Parathyroid adenoma (tissue), 2 donors: ENCODE measurements around the gene TNFRSF14.

ENCODE experiments used
- H2AFZ ChIP-seq: fragments of 300-600 bp; sonication (generic); one replicate; pipeline ENCODE4 v1.7.0; 2017; ENCODE audit warnings: antibody characterized with exemption, mild to moderate bottlenecking
- H3K27ac ChIP-seq: fragments of 300-600 bp; sonication (generic); one replicate; pipeline ENCODE4 v1.7.0; 2017
- H3K27me3 ChIP-seq: fragments of 300-600 bp; sonication (generic); one replicate; pipeline ENCODE4 v1.7.0; 2017; ENCODE audit warnings: low read length; ENCODE audit not compliant: control insufficient read depth, insufficient read depth
- H3K36me3 ChIP-seq: fragments of 300-600 bp; sonication (generic); one replicate; pipeline ENCODE4 v1.7.0; 2017; ENCODE audit warnings: low read length; ENCODE audit not compliant: control insufficient read depth, insufficient read depth
- H3K4me1 ChIP-seq: fragments of 300-600 bp; sonication (generic); one replicate; pipeline ENCODE4 v1.7.0; 2017; ENCODE audit warnings: control low read depth
- H3K4me2 ChIP-seq: fragments of 300-600 bp; sonication (generic); one replicate; pipeline ENCODE4 v1.7.0; 2017; ENCODE audit warnings: low read length
- H3K4me3 ChIP-seq: fragments of 300-600 bp; sonication (generic); one replicate; pipeline ENCODE4 v1.7.0; 2017; ENCODE audit warnings: low read depth, low read length
- H3K79me2 ChIP-seq: fragments of 300-600 bp; sonication (generic); one replicate; pipeline ENCODE4 v1.7.0; 2017; ENCODE audit warnings: control low read depth
- H3K9ac ChIP-seq: fragments of 300-600 bp; sonication (generic); one replicate; pipeline ENCODE4 v1.7.0; 2017; ENCODE audit warnings: mild to moderate bottlenecking
- H3K9me3 ChIP-seq: fragments of 300-600 bp; sonication (generic); one replicate; pipeline ENCODE4 v1.7.0; 2017; ENCODE audit warnings: low read length; ENCODE audit not compliant: control insufficient read depth
- CTCF ChIP-seq: fragments of 300-600 bp; sonication (generic); IDR thresholded peaks from one replicate; pipeline ENCODE4 v1.7.0; 2017; ENCODE audit warnings: antibody characterized with exemption, mild to moderate bottlenecking
- donor health status: primary hyperparathyroidism.

The TNFRSF14 gene

GRCh38 chr1:2522230-2522629, 33.9 kb upstream of the TNFRSF14 start:
- H3K4me1 ChIP-seq = no peaks in the 10 kb centered on the region
- H3K9me3 ChIP-seq = no peaks in the 10 kb centered on the region
- H2AFZ ChIP-seq = no peak overlapping the region
- no peak overlapping the region for H3K27ac ChIP-seq
- H3K9ac ChIP-seq = no peak overlapping the region
- H3K79me2 ChIP-seq = peaks cover 19% of the 10 kb centered on the region
- no peaks in the 10 kb centered on the region for H3K27me3 ChIP-seq
- no peaks in the 10 kb centered on the region for H3K36me3 ChIP-seq
- no peak overlapping the region for H3K4me3 ChIP-seq
- no peak overlapping the region for H3K4me2 ChIP-seq
- no peak for TF ChIP-seq CTCF

- H3K27ac ChIP-seq = no peak overlapping the region
- H3K9ac ChIP-seq = no peak overlapping the region
- no peaks in the 10 kb centered on the region for H3K9me3 ChIP-seq
- TF ChIP-seq CTCF = no peak
- H3K4me3 ChIP-seq = no peak overlapping the region
- H3K4me2 ChIP-seq = no peak overlapping the region
- H3K4me1 ChIP-seq = no peaks in the 10 kb centered on the region
- H3K36me3 ChIP-seq = no peaks in the 10 kb centered on the region
- H3K27me3 ChIP-seq = no peaks in the 10 kb centered on the region
- H3K79me2 ChIP-seq = peaks cover 19% of the 10 kb centered on the region
- H2AFZ ChIP-seq = no peak overlapping the region
These were observed 32.8 kb upstream of the TNFRSF14 start for GRCh38 chr1:2523191-2523890.

DNA sequence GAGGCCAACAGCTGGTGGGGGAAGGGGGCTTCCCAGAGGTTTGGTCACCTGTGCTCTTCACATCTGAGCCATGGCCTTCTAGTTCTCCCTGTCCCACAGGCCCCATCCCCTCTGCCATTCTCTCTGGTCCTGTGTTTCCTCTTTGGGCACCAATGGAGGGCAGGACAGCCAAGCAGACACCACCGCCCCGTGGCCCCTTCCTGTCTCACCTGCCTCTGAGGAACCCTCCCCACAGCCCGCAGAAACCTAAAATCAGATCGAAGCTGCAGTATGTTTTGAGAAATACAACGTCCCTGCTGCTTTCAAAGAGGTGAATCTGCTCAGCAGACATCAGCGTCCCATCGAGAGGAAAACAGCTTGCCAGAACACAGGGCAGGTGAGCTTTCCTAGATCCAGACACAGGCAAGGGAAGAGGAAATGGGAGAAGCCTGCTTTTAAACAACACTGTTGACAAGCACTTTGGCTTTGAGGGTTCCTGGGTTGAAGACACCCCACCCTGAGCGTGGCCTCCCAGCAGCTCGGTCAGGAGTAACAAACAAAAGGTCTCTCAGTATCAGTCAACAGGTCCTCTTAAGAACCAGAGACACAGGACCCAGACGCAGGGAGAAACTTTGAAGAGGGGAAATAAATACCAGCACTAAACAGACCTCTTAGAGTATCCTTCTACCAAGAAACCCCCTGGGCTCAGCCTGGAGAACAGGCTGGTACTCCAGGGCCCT, 32.1 kb upstream of the TNFRSF14 start:
- Histone ChIP-seq H3K36me3 (no peaks in the 10 kb centered on the region), H3K4me3 (no peak overlapping the region), H3K9ac (no peak overlapping the region), H3K27ac (no peak overlapping the region), H3K9me3 (no peaks in the 10 kb centered on the region), H3K79me2 (peaks cover 19% of the 10 kb centered on the region), H3K4me2 (peak overlapping the region; percentile 91), H2AFZ (no peak overlapping the region), H3K27me3 (no peaks in the 10 kb centered on the region), H3K4me1 (peaks cover 2% of the 10 kb centered on the region)
- TF ChIP-seq CTCF = no peak

DNA sequence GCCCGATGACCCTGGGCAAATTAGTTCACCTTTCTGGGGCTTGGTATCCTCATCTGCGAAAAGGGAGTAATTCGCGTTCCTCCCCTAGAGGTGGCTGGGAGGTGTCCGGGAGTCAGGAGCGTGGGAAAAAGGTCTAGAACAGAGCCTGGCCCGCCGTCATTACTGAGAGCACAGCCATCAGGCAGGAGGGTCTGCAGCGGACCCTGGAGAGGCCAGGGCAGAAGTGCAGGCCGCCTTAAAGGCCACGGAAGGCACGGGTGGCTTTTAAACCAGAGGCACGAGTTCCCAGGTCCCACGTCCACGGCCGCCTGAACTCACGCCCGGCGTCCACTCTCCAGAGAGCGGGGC, 30.6 kb upstream of the TNFRSF14 start:
- Histone ChIP-seq H3K4me3 (peak overlapping the region; percentile 74), H3K27ac (peak overlapping the region; percentile 47), H3K9me3 (no peaks in the 10 kb centered on the region), H3K9ac (peak overlapping the region; percentile 37), H3K4me2 (peak overlapping the region; percentile 91), H3K79me2 (peaks cover 19% of the 10 kb centered on the region), H3K27me3 (no peaks in the 10 kb centered on the region), H3K4me1 (peaks cover 3% of the 10 kb centered on the region), H3K36me3 (no peaks in the 10 kb centered on the region), H2AFZ (peak overlapping the region; percentile 50)
- TF ChIP-seq CTCF = no peak
